CD4-positive, CD25-positive, alpha-beta regulatory T cell (primary cell): ENCODE data around the gene ARRB1. TPM values are rescaled to one million over a fixed set of nuclear protein-coding genes. Genes with fewer than 3 reads are reported as not detected.

Experiments used
- ATAC-seq, 2 donors: fragments of 150-1000 bp; cut with Tn5 transposase; one replicate each; pipeline ENCODE4 v1.10.0; 2021; ENCODE audit warnings: low read depth in 2 of 2, moderate number of reproducible peaks in 2 of 2, moderate library complexity in 1 of 2
- DNase-seq, 3 donors: peaks; one replicate each; pipeline versions ENCODE4 v3.0.0 to v3.0.0-alpha.2; 2012 to 2022; ENCODE audit warnings: mixed read lengths in 1 of 3
- H3K27ac ChIP-seq: one replicate; pipeline ENCODE4 v1.7.0; 2013; ENCODE audit warnings: mild to moderate bottlenecking, low read length; ENCODE audit not compliant: insufficient read depth, poor library complexity, severe bottlenecking
- H3K27me3 ChIP-seq: one replicate; pipeline ENCODE4 v1.7.0; 2013; ENCODE audit warnings: low read length; ENCODE audit not compliant: control insufficient read depth, insufficient read depth
- H3K36me3 ChIP-seq: one replicate; pipeline ENCODE4 v1.7.0; 2013; ENCODE audit warnings: mild to moderate bottlenecking, low read length, moderate library complexity; ENCODE audit not compliant: control insufficient read depth, insufficient read depth
- H3K4me1 ChIP-seq: 2 replicates; pipeline ENCODE4 v1.7.0; 2013; ENCODE audit warnings: mild to moderate bottlenecking, low read length; ENCODE audit not compliant: insufficient read depth, control insufficient read depth, poor library complexity, severe bottlenecking
- H3K4me3 ChIP-seq: one replicate; pipeline ENCODE4 v1.7.0; 2013; ENCODE audit warnings: low read depth, mild to moderate bottlenecking, low read length, moderate library complexity
- H3K9me3 ChIP-seq, 2 experiments: 1 replicate in 1 of 2; 2 replicates in 1 of 2; pipeline ENCODE4 v1.7.0; 2013; ENCODE audit warnings: low read length in 2 of 2, mild to moderate bottlenecking in 1 of 2, moderate library complexity in 1 of 2; ENCODE audit not compliant: control insufficient read depth in 2 of 2
- H3K27ac Mint-ChIP-seq, 3 donors: one replicate each; pipeline ENCODE4 v1.8.0; 2020 to 2022; ENCODE audit warnings: mild to moderate bottlenecking in 3 of 3, mixed read lengths in 3 of 3, moderate library complexity in 2 of 3
- H3K27me3 Mint-ChIP-seq: one replicate; pipeline ENCODE4 v1.8.0; 2022; ENCODE audit warnings: mild to moderate bottlenecking, mixed read lengths
- H3K36me3 Mint-ChIP-seq: one replicate; pipeline ENCODE4 v1.8.0; 2020; ENCODE audit warnings: mixed read lengths
- H3K4me1 Mint-ChIP-seq, 4 donors: one replicate each; pipeline ENCODE4 v1.8.0; 2020 to 2022; ENCODE audit warnings: mixed read lengths in 4 of 4, mild to moderate bottlenecking in 1 of 4
- H3K4me3 Mint-ChIP-seq, 4 donors: one replicate each; pipeline ENCODE4 v1.8.0; 2020 to 2022; ENCODE audit warnings: mild to moderate bottlenecking in 4 of 4, mixed read lengths in 4 of 4, moderate library complexity in 3 of 4
- H3K9me3 Mint-ChIP-seq, 7 donors: one replicate each; pipeline ENCODE4 v1.8.0; 2020 to 2022; ENCODE audit warnings: mixed read lengths in 7 of 7, mild to moderate bottlenecking in 3 of 7, moderate library complexity in 2 of 7
- polyA plus RNA-seq, 4 donors: library from polyadenylated mRNA; unstranded; fragments of 300-500 nt; fragmentation: Illumina TruSeq; gene quantifications; one replicate each; pipeline ENCODE4 v1.2.3, GENCODE V29; 2021
- total RNA-seq: library from RNA; stranded (reverse); gene quantifications from one replicate; pipeline ENCODE4 v1.2.3, GENCODE V29; 2022

The ARRB1 gene
- total and polyA plus RNA-seq, 5 donors from 2014 or later, result 5.1 to 36.1 (median 6.5) TPM

DNA sequence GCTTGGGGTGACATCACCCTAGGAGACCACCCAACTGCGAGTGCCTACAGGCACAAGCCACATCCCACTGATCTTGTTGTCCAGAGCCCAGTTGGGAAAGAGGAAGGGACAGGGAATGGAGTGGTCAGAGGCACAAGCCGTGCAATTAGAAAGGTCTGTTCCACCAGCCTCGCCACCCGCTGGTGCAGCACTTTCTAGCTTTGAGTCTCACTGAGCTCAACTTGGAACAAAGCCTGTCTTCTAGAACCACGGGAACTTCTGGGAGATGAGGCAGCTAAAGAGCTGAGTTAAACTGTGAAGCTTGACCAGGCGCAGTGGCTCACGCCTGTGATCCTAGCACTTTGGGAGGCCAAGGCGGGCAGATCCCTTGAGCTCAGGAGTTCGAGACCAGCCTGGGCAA lies 81.6 kb downstream of the ARRB1 start:
- Histone ChIP-seq H3K9me3 (no peaks in the 10 kb centered on the region), H3K4me1 (peaks cover 34% of the 10 kb centered on the region), H3K36me3 (peaks cover 6% of the 10 kb centered on the region), H3K27ac (no peak overlapping the region), H3K27me3 (no peaks in the 10 kb centered on the region), H3K4me3 (no peak overlapping the region)
- DNase-seq (no peak), ATAC-seq (no peak)
- H3K4me1 Mint-ChIP-seq, result peaks cover 0 to 50% (median 15%) of the 10 kb centered on the region in 4 donors
- H3K36me3 Mint-ChIP-seq, result peaks cover 15% of the 10 kb centered on the region
- peak overlapping the region in 2 of 3 donors; percentile 51 to 60 for H3K27ac Mint-ChIP-seq
- no peak overlapping the region for H3K4me3 Mint-ChIP-seq
- H3K27me3 Mint-ChIP-seq, result no peaks in the 10 kb centered on the region
- no peaks in the 10 kb centered on the region for H3K9me3 Mint-ChIP-seq

DNA sequence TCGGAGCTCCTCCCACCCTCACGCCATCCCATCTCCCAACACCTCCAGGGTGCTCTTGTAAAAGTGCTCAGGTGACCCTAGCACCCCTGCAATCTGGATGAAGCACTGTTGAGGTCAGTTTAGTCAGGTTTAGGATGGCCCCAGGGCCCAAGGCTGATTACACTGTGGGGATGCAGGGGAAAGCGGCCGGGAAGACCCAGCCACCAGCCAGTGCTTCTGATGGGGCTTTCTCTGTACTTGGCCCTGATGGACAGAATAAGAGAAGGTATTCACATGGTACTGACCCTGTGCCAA lies 82.1 kb downstream of the ARRB1 start:
- Mint-ChIP-seq H3K9me3 (no peaks in the 10 kb centered on the region), H3K27ac (peak overlapping the region; percentile 14 to 60 (median 51)), H3K4me1 (peaks cover 0 to 50% (median 16%) of the 10 kb centered on the region in 4 donors), H3K36me3 (peaks cover 15% of the 10 kb centered on the region), H3K4me3 (no peak overlapping the region), H3K27me3 (no peaks in the 10 kb centered on the region)
- Histone ChIP-seq H3K27me3 (no peaks in the 10 kb centered on the region), H3K4me1 (peaks cover 28% of the 10 kb centered on the region), H3K4me3 (no peak overlapping the region), H3K9me3 (no peaks in the 10 kb centered on the region), H3K27ac (no peak overlapping the region), H3K36me3 (peaks cover 6% of the 10 kb centered on the region)
- DNase-seq (no peak), ATAC-seq (no peak)

DNA sequence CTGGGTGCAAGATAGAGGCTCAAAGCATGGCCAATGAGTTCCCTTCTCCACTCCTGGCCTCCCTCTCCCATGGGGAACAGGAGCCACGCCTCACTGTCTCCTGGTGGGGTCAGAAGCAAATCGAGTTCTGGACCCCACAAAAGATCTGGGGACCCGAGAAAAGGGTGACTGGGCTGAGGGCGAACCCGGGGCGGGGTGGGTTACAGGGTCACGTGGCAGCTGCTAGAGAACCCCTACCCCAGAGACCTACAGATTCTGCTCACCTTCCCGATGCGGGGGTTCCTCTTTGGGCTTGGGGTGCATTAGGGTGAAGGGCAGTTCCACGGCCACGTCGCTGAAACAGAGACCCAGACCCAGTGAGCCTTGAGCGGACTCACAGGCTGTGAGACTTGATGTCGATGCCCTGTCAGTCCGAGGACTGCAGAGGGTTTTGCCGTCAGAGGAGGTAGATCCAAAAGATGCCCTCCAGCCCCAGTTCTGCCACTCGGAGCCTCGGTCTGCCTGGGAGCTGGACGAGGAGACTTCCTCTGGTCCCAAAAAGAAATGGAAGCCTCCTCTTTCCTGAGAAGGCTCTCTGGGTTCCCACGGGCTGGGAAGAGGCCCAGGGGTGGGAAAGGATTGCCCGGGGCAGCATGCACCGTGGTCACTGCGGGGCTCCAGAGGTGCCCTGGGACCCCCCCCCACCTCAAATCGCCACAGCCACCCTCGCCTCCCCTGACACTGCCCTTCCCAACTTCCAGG lies 82.7 kb downstream of the ARRB1 start:
- Histone ChIP-seq H3K27ac (no peak overlapping the region), H3K36me3 (peaks cover 6% of the 10 kb centered on the region), H3K4me3 (no peak overlapping the region), H3K4me1 (peaks cover 26% of the 10 kb centered on the region), H3K27me3 (no peaks in the 10 kb centered on the region), H3K9me3 (no peaks in the 10 kb centered on the region)
- Mint-ChIP-seq H3K27ac (peak overlapping the region in 1 of 3 donors; percentile 51), H3K36me3 (peaks cover 15% of the 10 kb centered on the region), H3K4me3 (no peak overlapping the region), H3K4me1 (peaks cover 0 to 50% (median 21%) of the 10 kb centered on the region in 4 donors), H3K9me3 (no peaks in the 10 kb centered on the region), H3K27me3 (no peaks in the 10 kb centered on the region)
- ATAC-seq (no peak), DNase-seq (no peak)

DNA sequence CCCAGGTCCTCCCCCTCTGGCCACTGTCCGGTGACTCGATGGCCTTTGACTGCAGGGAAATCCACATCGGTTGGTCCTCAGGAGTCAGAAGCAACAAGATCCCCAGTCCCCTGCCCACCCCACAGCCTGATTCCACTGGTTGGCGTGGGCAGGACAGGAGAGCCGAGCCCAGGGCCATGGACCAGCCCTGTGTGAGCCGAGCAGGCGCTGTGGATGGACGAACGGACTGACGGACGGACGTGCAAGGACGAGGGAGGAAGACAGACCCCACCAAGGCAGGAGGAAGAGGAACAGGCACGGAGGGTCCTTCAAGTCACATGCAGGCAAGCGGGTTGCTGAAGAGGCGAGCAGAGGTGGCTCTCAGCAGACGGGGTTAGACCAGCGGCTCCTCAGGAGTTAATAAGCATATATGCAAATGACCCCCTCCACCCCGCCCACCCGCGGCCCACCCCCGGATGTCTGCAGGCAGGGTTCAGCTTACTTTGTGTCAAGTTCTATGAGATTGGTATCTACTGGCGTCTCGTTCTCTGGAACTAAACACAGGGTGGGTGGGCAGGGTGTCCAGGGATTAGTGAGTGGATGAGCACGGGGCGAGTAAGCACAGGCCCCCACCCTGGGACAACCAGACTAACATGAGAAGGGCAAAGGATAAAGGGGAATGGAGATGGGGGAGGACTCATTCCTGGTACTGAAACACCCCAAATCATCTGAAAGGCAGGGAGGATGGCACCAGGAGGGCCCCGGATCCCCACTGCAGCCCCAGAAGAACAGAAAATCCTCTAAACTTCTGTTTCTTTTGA lies 84.1 kb downstream of the ARRB1 start:
- Mint-ChIP-seq H3K36me3 (peaks cover 15% of the 10 kb centered on the region), H3K9me3 (no peaks in the 10 kb centered on the region), H3K4me3 (no peak overlapping the region), H3K27ac (no peak overlapping the region), H3K4me1 (peaks cover 0 to 48% (median 19%) of the 10 kb centered on the region in 4 donors), H3K27me3 (no peaks in the 10 kb centered on the region)
- H3K9me3 ChIP-seq, result no peaks in the 10 kb centered on the region
- DNase-seq, result no peak
- peaks cover 6% of the 10 kb centered on the region for H3K36me3 ChIP-seq
- H3K27me3 ChIP-seq, result no peaks in the 10 kb centered on the region
- peaks cover 16% of the 10 kb centered on the region for H3K4me1 ChIP-seq
- H3K4me3 ChIP-seq, result no peak overlapping the region
- no peak overlapping the region for H3K27ac ChIP-seq
- ATAC-seq, result no peak

DNA sequence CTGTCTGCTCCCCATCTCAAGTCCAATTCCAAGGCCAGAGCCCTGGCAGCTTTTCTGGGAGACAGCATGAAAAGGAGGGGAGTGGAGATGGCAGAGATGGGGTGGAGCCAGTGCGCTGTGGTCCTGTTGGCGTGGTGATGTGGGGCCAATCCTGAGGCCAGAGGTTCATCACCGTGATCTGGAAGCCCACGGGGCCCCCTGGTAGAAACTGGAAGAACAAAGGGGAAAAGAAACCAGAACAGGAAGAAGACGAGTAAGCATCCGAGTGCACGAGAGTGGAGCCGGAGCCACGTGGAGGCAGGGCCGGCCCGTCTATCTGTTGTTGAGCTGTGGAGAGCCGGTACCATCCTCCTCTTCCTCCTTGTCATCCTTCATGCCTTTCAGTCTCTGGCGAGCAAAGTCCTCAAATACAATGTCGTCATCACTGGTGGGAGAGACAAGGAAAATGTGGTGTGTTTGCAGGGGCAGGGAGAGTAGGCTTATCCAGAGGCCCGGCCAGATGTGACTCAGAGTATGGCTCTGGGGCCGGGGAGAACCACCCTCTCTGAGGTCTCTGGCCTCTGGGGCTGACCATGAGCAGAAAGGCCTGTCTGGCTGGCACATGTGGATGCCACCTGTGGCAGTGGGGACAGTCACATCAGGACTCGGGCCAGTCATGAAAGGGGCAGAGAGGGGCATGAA lies 85.5 kb downstream of the ARRB1 start:
- H3K27ac ChIP-seq, result no peak overlapping the region
- DNase-seq, result no peak
- Mint-ChIP-seq H3K4me3 (no peak overlapping the region), H3K9me3 (no peaks in the 10 kb centered on the region), H3K27me3 (no peaks in the 10 kb centered on the region), H3K4me1 (peaks cover 7 to 50% (median 18%) of the 10 kb centered on the region in 4 donors), H3K27ac (peak overlapping the region in 2 of 3 donors; percentile 20 to 80), H3K36me3 (peaks cover 10% of the 10 kb centered on the region)
- peaks cover 6% of the 10 kb centered on the region for H3K36me3 ChIP-seq
- H3K9me3 ChIP-seq, result no peaks in the 10 kb centered on the region
- no peak for ATAC-seq
- H3K27me3 ChIP-seq, result no peaks in the 10 kb centered on the region
- H3K4me1 ChIP-seq, result peaks cover 21% of the 10 kb centered on the region
- no peak overlapping the region for H3K4me3 ChIP-seq

DNA sequence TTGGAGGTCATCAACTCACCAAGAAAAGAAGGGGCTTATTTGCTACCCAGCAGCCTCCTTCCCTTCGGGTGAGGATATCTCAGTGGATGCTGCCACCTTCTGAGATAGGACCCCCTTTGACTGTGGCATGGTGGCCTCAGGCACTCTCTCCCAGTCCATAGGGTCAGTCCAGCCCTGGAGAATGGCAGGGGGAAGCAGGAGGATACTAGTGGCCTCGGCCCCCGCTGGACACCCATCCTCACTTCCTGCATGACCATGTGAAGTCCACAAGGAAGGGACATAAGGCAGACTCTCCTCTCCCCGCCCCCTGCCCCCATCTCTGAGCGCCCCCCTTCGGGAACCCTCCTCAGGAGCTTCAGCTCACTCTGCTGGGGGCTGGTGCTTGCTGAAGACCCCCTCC lies 86.5 kb downstream of the ARRB1 start:
- no peaks in the 10 kb centered on the region for H3K27me3 Mint-ChIP-seq
- H3K4me1 ChIP-seq, result peaks cover 27% of the 10 kb centered on the region
- H3K9me3 Mint-ChIP-seq, result no peaks in the 10 kb centered on the region
- H3K36me3 Mint-ChIP-seq, result peaks cover 7% of the 10 kb centered on the region
- no peak for DNase-seq
- H3K27me3 ChIP-seq, result no peaks in the 10 kb centered on the region
- no peaks in the 10 kb centered on the region for H3K9me3 ChIP-seq
- H3K4me3 Mint-ChIP-seq, result no peak overlapping the region
- H3K27ac Mint-ChIP-seq, result peak overlapping the region in 2 of 3 donors; percentile 46 to 74
- H3K4me1 Mint-ChIP-seq, result peaks cover 8 to 54% (median 19%) of the 10 kb centered on the region in 4 donors
- no peak overlapping the region for H3K27ac ChIP-seq
- H3K4me3 ChIP-seq, result no peak overlapping the region
- no peak for ATAC-seq
- H3K36me3 ChIP-seq, result peaks cover 6% of the 10 kb centered on the region

DNA sequence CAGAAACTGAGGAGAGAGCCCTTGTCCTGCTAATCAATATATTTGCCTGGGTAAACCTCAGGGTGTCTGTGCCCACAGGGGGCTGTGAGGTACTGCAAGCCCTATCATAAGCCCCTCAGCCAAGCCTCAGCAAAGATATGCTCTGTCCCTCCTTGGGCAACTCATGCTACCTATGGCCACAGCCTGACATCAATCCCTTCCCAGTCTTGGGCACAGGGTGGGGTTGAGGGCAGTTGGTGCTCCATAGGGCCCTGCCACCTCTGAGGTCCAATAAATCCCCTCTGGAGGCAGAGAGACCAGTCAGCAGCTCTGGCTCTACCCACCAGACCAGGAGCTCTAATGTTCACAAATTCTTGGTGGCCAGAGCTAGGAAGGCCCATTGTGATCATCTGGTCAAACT lies 87.1 kb downstream of the ARRB1 start:
- no peaks in the 10 kb centered on the region for H3K9me3 Mint-ChIP-seq
- H3K36me3 Mint-ChIP-seq, result peaks cover 7% of the 10 kb centered on the region
- H3K4me1 Mint-ChIP-seq, result peaks cover 8 to 60% (median 21%) of the 10 kb centered on the region in 4 donors
- no peaks in the 10 kb centered on the region for H3K27me3 Mint-ChIP-seq
- peak overlapping the region; percentile 43 to 74 (median 46) for H3K27ac Mint-ChIP-seq
- H3K4me1 ChIP-seq, result peaks cover 32% of the 10 kb centered on the region
- ATAC-seq (no peak), DNase-seq (no peak)
- no peaks in the 10 kb centered on the region for H3K9me3 ChIP-seq
- no peak overlapping the region for H3K4me3 ChIP-seq
- H3K4me3 Mint-ChIP-seq, result no peak overlapping the region
- H3K27me3 ChIP-seq, result no peaks in the 10 kb centered on the region
- H3K36me3 ChIP-seq, result peaks cover 6% of the 10 kb centered on the region
- no peak overlapping the region for H3K27ac ChIP-seq
